HL-60 (cell line): Measurements from ENCODE around the gene SMYD1.

Experiments used
- DNase-seq, 2 experiments: peaks; one replicate each; pipeline ENCODE4 v3.0.0-alpha.2; 2010 to 2020; ENCODE audit warnings: low read depth in 1 of 2, low spot score in 1 of 2
- H3K27ac ChIP-seq: fragments of 250-450 bp; sonication (Bioruptor Pico); replicated peaks from 2 replicates; pipeline ENCODE4 v1.5.1; 2020; ENCODE audit warnings: mild to moderate bottlenecking, moderate library complexity
- H3K27me3 ChIP-seq: fragments of 250-450 bp; sonication (Bioruptor Pico); 2 replicates; pipeline ENCODE4 v1.5.1; 2021; ENCODE audit warnings: mild to moderate bottlenecking, moderate library complexity; ENCODE audit not compliant: insufficient read depth, poor library complexity, severe bottlenecking
- H3K4me3 ChIP-seq: replicated peaks from 2 replicates; pipeline ENCODE4 v1.5.1; 2011; ENCODE audit warnings: mild to moderate bottlenecking, control low read depth, low read length; ENCODE audit not compliant: insufficient read depth
- GABPA ChIP-seq: IDR thresholded peaks from 2 replicates; pipeline ENCODE4 v1.6.1; 2012; ENCODE audit warnings: low read depth
- POLR2AphosphoS5 ChIP-seq: IDR thresholded peaks from 2 replicates; pipeline ENCODE4 v1.6.1; 2012; ENCODE audit warnings: low read depth
- SPI1 ChIP-seq: IDR thresholded peaks from 2 replicates; pipeline ENCODE4 v1.6.1; 2012; ENCODE audit warnings: low read depth, mild to moderate bottlenecking, borderline replicate concordance
- TF ChIP-seq, protein P1 (sequence below): IDR thresholded peaks from 2 replicates; pipeline ENCODE4 v1.6.1; 2012; ENCODE audit warnings: low read depth; ENCODE audit not compliant: insufficient replicate concordance
- TF ChIP-seq, protein P2 (sequence below): IDR thresholded peaks from one replicate; pipeline ENCODE4 v1.5.1; 2011; ENCODE audit warnings: low read length, control low read depth, inconsistent platforms; ENCODE audit not compliant: insufficient read depth

SMYD1 gene

DNA sequence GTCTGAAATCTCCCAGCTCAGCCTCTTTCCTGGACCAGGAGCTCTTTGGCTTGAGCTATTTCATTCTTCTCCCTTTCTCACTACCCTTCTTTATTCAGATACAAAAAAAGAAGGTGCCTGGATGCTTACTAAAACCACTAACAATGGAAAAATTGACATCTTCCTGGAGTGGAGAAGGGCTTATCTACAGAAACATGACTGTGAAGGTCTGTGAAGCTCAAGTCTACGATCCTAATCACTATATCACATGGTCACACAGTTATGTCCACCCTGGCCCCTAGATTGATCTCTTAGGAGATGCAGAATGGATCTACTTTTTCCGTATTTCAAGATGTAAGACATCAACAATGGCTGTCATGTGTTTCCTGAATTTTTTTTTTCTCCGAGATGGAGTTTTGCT lies 6.3 kb upstream of the SMYD1 start:
- DNase-seq, result no peak
- Histone ChIP-seq H3K4me3 (no peak overlapping the region), H3K27ac (no peak overlapping the region), H3K27me3 (no peaks in the 10 kb centered on the region)
- TF ChIP-seq SPI1 (no peak), GABPA (no peak), POLR2AphosphoS5 (no peak)
- TF ChIP-seq, protein P1, sequence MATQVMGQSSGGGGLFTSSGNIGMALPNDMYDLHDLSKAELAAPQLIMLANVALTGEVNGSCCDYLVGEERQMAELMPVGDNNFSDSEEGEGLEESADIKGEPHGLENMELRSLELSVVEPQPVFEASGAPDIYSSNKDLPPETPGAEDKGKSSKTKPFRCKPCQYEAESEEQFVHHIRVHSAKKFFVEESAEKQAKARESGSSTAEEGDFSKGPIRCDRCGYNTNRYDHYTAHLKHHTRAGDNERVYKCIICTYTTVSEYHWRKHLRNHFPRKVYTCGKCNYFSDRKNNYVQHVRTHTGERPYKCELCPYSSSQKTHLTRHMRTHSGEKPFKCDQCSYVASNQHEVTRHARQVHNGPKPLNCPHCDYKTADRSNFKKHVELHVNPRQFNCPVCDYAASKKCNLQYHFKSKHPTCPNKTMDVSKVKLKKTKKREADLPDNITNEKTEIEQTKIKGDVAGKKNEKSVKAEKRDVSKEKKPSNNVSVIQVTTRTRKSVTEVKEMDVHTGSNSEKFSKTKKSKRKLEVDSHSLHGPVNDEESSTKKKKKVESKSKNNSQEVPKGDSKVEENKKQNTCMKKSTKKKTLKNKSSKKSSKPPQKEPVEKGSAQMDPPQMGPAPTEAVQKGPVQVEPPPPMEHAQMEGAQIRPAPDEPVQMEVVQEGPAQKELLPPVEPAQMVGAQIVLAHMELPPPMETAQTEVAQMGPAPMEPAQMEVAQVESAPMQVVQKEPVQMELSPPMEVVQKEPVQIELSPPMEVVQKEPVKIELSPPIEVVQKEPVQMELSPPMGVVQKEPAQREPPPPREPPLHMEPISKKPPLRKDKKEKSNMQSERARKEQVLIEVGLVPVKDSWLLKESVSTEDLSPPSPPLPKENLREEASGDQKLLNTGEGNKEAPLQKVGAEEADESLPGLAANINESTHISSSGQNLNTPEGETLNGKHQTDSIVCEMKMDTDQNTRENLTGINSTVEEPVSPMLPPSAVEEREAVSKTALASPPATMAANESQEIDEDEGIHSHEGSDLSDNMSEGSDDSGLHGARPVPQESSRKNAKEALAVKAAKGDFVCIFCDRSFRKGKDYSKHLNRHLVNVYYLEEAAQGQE, result no peak
- TF ChIP-seq, protein P2, sequence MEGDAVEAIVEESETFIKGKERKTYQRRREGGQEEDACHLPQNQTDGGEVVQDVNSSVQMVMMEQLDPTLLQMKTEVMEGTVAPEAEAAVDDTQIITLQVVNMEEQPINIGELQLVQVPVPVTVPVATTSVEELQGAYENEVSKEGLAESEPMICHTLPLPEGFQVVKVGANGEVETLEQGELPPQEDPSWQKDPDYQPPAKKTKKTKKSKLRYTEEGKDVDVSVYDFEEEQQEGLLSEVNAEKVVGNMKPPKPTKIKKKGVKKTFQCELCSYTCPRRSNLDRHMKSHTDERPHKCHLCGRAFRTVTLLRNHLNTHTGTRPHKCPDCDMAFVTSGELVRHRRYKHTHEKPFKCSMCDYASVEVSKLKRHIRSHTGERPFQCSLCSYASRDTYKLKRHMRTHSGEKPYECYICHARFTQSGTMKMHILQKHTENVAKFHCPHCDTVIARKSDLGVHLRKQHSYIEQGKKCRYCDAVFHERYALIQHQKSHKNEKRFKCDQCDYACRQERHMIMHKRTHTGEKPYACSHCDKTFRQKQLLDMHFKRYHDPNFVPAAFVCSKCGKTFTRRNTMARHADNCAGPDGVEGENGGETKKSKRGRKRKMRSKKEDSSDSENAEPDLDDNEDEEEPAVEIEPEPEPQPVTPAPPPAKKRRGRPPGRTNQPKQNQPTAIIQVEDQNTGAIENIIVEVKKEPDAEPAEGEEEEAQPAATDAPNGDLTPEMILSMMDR, result no peak

DNA sequence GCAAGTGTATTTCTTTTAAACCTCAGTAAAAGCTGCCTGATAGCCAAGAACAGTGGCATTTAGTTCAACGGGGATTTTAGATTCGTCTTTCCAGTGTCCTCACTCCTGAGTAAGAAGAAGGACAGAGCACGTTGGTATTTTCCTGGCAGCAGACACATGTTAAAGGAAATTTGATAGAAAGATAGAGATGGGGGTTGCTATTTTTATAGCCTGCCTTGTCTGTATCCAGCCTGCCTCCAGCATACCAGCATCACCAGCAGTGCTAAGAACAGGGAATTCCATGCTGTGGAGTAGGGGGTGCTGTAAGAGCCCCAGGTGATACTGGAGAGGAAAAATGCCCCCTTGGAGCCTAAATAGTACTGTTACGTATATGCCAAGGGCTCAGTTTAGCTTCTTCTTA lies 1.1 kb upstream of the SMYD1 start:
- TF ChIP-seq GABPA, result no peak
- TF ChIP-seq, protein P1, result no peak
- TF ChIP-seq, protein P2, result no peak
- TF ChIP-seq SPI1, result no peak
- TF ChIP-seq POLR2AphosphoS5, result no peak
- no peaks in the 10 kb centered on the region for H3K27me3 ChIP-seq
- no peak for DNase-seq
- no peak overlapping the region for H3K4me3 ChIP-seq
- no peak overlapping the region for H3K27ac ChIP-seq

DNA sequence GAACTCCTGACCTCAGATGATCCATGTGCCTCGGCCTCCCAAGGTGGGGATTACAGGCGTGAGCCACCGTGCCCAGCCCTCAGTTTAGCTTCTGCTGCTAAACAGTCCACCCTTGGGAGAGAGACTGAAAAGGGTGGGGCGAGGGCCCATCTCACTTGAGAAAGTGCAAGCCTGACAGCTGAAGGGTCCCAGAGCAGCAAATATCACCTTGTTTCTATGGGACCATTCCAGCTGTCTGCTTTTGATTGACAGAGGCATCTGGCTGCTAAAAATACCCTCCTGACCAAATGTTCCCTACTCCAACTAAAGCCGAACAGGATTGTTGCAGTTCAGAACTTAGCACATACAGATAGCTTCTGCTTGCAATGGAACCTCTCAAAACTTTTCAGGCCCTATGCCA lies 436 bp upstream of the SMYD1 start:
- H3K27ac ChIP-seq, result no peak overlapping the region
- H3K4me3 ChIP-seq, result no peak overlapping the region
- no peak for DNase-seq
- H3K27me3 ChIP-seq, result no peaks in the 10 kb centered on the region
- no peak for TF ChIP-seq GABPA
- TF ChIP-seq, protein P1, result no peak
- TF ChIP-seq POLR2AphosphoS5, result no peak
- TF ChIP-seq, protein P2, result no peak
- TF ChIP-seq SPI1, result no peak
